GM23338 (cell line): ENCODE results near the gene HOXB3. TPM values are rescaled to one million over a fixed set of nuclear protein-coding genes. Genes with fewer than 3 reads are reported as not detected.

Experiments used
- ATAC-seq: fragments of 200-7000 bp; cut with Tn5 transposase; 3 replicates; pipeline ENCODE4 v1.9.1; 2020
- DNase-seq: peaks from one replicate; pipeline ENCODE4 v3.0.0-alpha.2; 2015; ENCODE audit warnings: low spot score
- H2AFZ ChIP-seq: fragments of 200-600 bp; sonication (generic); 2 replicates; pipeline ENCODE4 v1.8.0; 2016; ENCODE audit warnings: antibody characterized with exemption, mild to moderate bottlenecking, moderate library complexity
- H3F3A ChIP-seq: fragments of 200-600 bp; sonication (generic); replicated peaks from 2 replicates; pipeline ENCODE4 v1.8.0; 2017; ENCODE audit warnings: antibody characterized with exemption, mixed run types, low read depth
- H3K27ac ChIP-seq: fragments of 200-600 bp; sonication (generic); 2 replicates; pipeline ENCODE4 v1.6.1; 2016; ENCODE audit warnings: low read depth
- H3K27me3 ChIP-seq: fragments of 200-600 bp; sonication (generic); 2 replicates; pipeline ENCODE4 v1.8.0; 2016; ENCODE audit warnings: mild to moderate bottlenecking, mixed run types, moderate library complexity; ENCODE audit not compliant: insufficient read depth
- H3K36me3 ChIP-seq: fragments of 200-600 bp; sonication (generic); 2 replicates; pipeline ENCODE4 v1.8.0; 2016; ENCODE audit warnings: mild to moderate bottlenecking; ENCODE audit not compliant: insufficient read depth
- H3K4me1 ChIP-seq: fragments of 200-600 bp; sonication (generic); 2 replicates; pipeline ENCODE4 v1.8.0; 2016; ENCODE audit warnings: mild to moderate bottlenecking, moderate library complexity; ENCODE audit not compliant: insufficient read depth
- H3K4me2 ChIP-seq: fragments of 200-600 bp; sonication (generic); 2 replicates; pipeline ENCODE4 v1.7.1; 2017; ENCODE audit warnings: mixed run types
- H3K4me3 ChIP-seq: fragments of 200-600 bp; sonication (generic); 2 replicates; pipeline ENCODE4 v1.6.1; 2016; ENCODE audit warnings: mixed run types
- H3K79me2 ChIP-seq: fragments of 200-600 bp; sonication (generic); replicated peaks from 2 replicates; pipeline ENCODE4 v1.8.0; 2017; ENCODE audit warnings: mild to moderate bottlenecking; ENCODE audit not compliant: insufficient read depth
- H3K9me2 ChIP-seq: fragments of 200-600 bp; sonication (generic); 2 replicates; pipeline ENCODE4 v1.8.0; 2017; ENCODE audit not compliant: insufficient read depth
- H4K20me1 ChIP-seq: fragments of 200-600 bp; sonication (generic); replicated peaks from 2 replicates; pipeline ENCODE4 v1.8.0; 2017; ENCODE audit warnings: mild to moderate bottlenecking; ENCODE audit not compliant: insufficient read depth
- H3K27ac Mint-ChIP-seq: 2 replicates; pipeline ENCODE4 v1.8.0; 2020; ENCODE audit warnings: inconsistent platforms, mild to moderate bottlenecking, moderate library complexity, mixed read lengths
- H3K27me3 Mint-ChIP-seq: 3 replicates; pipeline ENCODE4 v1.8.0; 2022; ENCODE audit warnings: low read depth, mild to moderate bottlenecking, moderate library complexity, mixed read lengths, inconsistent platforms; ENCODE audit not compliant: insufficient read depth, poor library complexity
- H3K36me3 Mint-ChIP-seq: 3 replicates; pipeline ENCODE4 v1.8.0; 2021; ENCODE audit warnings: low read depth, mild to moderate bottlenecking, inconsistent platforms, moderate library complexity, mixed read lengths
- H3K4me1 Mint-ChIP-seq: 3 replicates; pipeline ENCODE4 v1.8.0; 2020; ENCODE audit warnings: mild to moderate bottlenecking, inconsistent platforms, mixed read lengths
- H3K4me3 Mint-ChIP-seq: 3 replicates; pipeline ENCODE4 v1.8.0; 2021; ENCODE audit warnings: moderate library complexity, mild to moderate bottlenecking, inconsistent platforms, mixed read lengths
- H3K9me3 Mint-ChIP-seq: 3 replicates; pipeline ENCODE4 v1.8.0; 2020; ENCODE audit warnings: moderate library complexity, mild to moderate bottlenecking, inconsistent platforms, mixed read lengths
- CREB1 ChIP-seq: fragments of 250-450 bp; sonication (Bioruptor Pico); IDR thresholded peaks from 2 replicates; pipeline ENCODE4 v1.5.0; 2020; ENCODE audit warnings: low read depth, mild to moderate bottlenecking, moderate library complexity
- EZH2 ChIP-seq: fragments of 200-600 bp; sonication (generic); IDR thresholded peaks from one replicate; pipeline ENCODE4 v1.8.0; 2017; ENCODE audit warnings: antibody characterized with exemption, mild to moderate bottlenecking, low read depth; ENCODE audit not compliant: unreplicated experiment
- NANOG ChIP-seq: IDR thresholded peaks from 2 replicates; pipeline ENCODE4 v1.6.1; 2016; ENCODE audit warnings: antibody characterized with exemption, borderline replicate concordance
- STAT1 ChIP-seq: IDR thresholded peaks from one replicate; pipeline ENCODE4 v1.6.1; 2016; ENCODE audit warnings: antibody characterized with exemption; ENCODE audit not compliant: unreplicated experiment
- ZNF114 ChIP-seq: fragments of 250-450 bp; sonication (Bioruptor Pico); IDR thresholded peaks from 2 replicates; pipeline ENCODE4 v1.5.0; 2020; ENCODE audit warnings: mild to moderate bottlenecking, moderate library complexity
- ZNF331 ChIP-seq: fragments of 250-450 bp; sonication (Bioruptor Pico); IDR thresholded peaks from 2 replicates; pipeline ENCODE4 v1.5.0; 2020; ENCODE audit warnings: low read depth, mild to moderate bottlenecking, moderate library complexity
- polyA plus RNA-seq: library from polyadenylated mRNA; unstranded; fragments of >200 nt; fragmentation: Nextera tagmentation; extraction: Ambion mirVana; gene quantifications from 2 replicates; pipeline ENCODE4 v1.2.1, GENCODE V29; 2016
- total RNA-seq: library from RNA; depleted of rRNA; stranded (reverse); fragments of >200 nt; shearing (Covaris generic); gene quantifications from 2 replicates; pipeline ENCODE4 v1.2.3, GENCODE V29; 2014
- TF ChIP-seq, protein P1 (sequence below): IDR thresholded peaks from one replicate; pipeline ENCODE4 v1.6.1; 2018; ENCODE audit warnings: antibody characterized with exemption; ENCODE audit not compliant: unreplicated experiment
- TF ChIP-seq, protein P2 (sequence below): fragments of 250-450 bp; sonication (Bioruptor Pico); IDR thresholded peaks from 2 replicates; pipeline ENCODE4 v1.5.0; 2020; ENCODE audit warnings: mild to moderate bottlenecking, moderate library complexity
- TF ChIP-seq, protein P3 (sequence below), 2 experiments: fragments of 200-600 bp in 1 of 2; sonication (generic) in 1 of 2; conservative IDR thresholded peaks; 2 replicates each; pipeline versions ENCODE4 v1.5.1 to v1.6.1; 2016 to 2017; ENCODE audit warnings: antibody characterized with exemption in 2 of 2, low read depth in 2 of 2, mild to moderate bottlenecking in 2 of 2, moderate library complexity in 1 of 2
- TF ChIP-seq, protein P4 (sequence below): IDR thresholded peaks from 2 replicates; pipeline ENCODE4 v1.6.1; 2016; ENCODE audit warnings: antibody characterized with exemption

HOXB3 gene
- total and polyA plus RNA-seq, 2 experiments from 2014 or later = 0.17 TPM; not detected in 1

DNA sequence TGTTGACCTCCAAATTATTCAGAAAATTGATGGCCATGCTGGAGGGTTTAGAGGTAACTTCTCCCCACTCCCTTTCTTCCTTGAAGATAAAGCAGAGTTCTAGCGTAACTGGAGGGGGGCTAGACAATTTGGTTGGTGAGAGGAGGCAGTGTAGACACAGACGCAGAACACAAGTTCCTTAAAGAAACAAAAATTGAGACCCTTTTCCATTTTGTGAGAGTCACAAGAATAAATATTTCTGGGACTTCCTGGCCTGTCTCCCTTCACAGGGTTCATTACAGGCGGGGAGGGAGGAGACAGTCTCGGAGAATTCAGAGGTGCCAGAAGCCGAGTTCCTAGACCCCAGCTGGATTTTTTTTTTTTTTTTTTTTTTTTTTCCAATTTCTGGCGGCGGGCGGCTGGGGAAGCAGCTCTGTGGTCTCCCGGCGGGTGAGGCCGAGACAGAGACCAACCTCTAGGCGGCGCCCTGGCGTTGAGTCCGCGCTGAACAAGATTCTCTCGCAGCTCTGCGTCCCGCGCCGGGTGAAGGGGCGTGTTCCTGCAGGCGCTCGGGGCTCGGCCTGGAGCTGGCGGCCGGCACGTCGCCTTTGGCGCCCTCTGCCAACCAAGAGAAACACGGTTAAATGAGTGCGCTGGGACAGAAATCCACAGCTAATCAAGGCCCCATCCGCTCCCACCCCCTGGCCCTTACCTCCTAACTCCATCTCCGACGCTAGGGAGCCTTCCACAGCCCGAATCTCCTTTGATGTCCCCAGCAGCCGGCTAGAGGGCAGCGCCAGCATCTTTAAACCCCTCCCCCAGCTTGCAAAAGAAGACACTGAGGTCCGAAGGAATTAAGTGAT, 46.4 kb upstream of the HOXB3 start:
- H3K4me1 Mint-ChIP-seq = peaks cover 13% of the 10 kb centered on the region
- Histone ChIP-seq H3K4me2 (peak overlapping the region; percentile 55), H3K79me2 (no peaks in the 10 kb centered on the region), H3F3A (peaks cover 47% of the 10 kb centered on the region), H3K27ac (no peak overlapping the region), H3K27me3 (peaks cover 100% of the 10 kb centered on the region), H4K20me1 (peaks cover 76% of the 10 kb centered on the region), H3K36me3 (no peaks in the 10 kb centered on the region), H3K9me2 (no peaks in the 10 kb centered on the region), H3K4me1 (peaks cover 26% of the 10 kb centered on the region), H3K4me3 (no peak overlapping the region), H2AFZ (no peak overlapping the region)
- no peaks in the 10 kb centered on the region for H3K36me3 Mint-ChIP-seq
- peak; percentile 98 for DNase-seq
- TF ChIP-seq CREB1 (CRISPR knock-in tag) (no peak), ZNF114 (no peak), ZNF331 (CRISPR knock-in tag) (no peak), NANOG (no peak), EZH2 (peak; percentile 82), STAT1 (no peak)
- TF ChIP-seq, protein P1, sequence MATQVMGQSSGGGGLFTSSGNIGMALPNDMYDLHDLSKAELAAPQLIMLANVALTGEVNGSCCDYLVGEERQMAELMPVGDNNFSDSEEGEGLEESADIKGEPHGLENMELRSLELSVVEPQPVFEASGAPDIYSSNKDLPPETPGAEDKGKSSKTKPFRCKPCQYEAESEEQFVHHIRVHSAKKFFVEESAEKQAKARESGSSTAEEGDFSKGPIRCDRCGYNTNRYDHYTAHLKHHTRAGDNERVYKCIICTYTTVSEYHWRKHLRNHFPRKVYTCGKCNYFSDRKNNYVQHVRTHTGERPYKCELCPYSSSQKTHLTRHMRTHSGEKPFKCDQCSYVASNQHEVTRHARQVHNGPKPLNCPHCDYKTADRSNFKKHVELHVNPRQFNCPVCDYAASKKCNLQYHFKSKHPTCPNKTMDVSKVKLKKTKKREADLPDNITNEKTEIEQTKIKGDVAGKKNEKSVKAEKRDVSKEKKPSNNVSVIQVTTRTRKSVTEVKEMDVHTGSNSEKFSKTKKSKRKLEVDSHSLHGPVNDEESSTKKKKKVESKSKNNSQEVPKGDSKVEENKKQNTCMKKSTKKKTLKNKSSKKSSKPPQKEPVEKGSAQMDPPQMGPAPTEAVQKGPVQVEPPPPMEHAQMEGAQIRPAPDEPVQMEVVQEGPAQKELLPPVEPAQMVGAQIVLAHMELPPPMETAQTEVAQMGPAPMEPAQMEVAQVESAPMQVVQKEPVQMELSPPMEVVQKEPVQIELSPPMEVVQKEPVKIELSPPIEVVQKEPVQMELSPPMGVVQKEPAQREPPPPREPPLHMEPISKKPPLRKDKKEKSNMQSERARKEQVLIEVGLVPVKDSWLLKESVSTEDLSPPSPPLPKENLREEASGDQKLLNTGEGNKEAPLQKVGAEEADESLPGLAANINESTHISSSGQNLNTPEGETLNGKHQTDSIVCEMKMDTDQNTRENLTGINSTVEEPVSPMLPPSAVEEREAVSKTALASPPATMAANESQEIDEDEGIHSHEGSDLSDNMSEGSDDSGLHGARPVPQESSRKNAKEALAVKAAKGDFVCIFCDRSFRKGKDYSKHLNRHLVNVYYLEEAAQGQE = no peak
- TF ChIP-seq, protein P2, sequence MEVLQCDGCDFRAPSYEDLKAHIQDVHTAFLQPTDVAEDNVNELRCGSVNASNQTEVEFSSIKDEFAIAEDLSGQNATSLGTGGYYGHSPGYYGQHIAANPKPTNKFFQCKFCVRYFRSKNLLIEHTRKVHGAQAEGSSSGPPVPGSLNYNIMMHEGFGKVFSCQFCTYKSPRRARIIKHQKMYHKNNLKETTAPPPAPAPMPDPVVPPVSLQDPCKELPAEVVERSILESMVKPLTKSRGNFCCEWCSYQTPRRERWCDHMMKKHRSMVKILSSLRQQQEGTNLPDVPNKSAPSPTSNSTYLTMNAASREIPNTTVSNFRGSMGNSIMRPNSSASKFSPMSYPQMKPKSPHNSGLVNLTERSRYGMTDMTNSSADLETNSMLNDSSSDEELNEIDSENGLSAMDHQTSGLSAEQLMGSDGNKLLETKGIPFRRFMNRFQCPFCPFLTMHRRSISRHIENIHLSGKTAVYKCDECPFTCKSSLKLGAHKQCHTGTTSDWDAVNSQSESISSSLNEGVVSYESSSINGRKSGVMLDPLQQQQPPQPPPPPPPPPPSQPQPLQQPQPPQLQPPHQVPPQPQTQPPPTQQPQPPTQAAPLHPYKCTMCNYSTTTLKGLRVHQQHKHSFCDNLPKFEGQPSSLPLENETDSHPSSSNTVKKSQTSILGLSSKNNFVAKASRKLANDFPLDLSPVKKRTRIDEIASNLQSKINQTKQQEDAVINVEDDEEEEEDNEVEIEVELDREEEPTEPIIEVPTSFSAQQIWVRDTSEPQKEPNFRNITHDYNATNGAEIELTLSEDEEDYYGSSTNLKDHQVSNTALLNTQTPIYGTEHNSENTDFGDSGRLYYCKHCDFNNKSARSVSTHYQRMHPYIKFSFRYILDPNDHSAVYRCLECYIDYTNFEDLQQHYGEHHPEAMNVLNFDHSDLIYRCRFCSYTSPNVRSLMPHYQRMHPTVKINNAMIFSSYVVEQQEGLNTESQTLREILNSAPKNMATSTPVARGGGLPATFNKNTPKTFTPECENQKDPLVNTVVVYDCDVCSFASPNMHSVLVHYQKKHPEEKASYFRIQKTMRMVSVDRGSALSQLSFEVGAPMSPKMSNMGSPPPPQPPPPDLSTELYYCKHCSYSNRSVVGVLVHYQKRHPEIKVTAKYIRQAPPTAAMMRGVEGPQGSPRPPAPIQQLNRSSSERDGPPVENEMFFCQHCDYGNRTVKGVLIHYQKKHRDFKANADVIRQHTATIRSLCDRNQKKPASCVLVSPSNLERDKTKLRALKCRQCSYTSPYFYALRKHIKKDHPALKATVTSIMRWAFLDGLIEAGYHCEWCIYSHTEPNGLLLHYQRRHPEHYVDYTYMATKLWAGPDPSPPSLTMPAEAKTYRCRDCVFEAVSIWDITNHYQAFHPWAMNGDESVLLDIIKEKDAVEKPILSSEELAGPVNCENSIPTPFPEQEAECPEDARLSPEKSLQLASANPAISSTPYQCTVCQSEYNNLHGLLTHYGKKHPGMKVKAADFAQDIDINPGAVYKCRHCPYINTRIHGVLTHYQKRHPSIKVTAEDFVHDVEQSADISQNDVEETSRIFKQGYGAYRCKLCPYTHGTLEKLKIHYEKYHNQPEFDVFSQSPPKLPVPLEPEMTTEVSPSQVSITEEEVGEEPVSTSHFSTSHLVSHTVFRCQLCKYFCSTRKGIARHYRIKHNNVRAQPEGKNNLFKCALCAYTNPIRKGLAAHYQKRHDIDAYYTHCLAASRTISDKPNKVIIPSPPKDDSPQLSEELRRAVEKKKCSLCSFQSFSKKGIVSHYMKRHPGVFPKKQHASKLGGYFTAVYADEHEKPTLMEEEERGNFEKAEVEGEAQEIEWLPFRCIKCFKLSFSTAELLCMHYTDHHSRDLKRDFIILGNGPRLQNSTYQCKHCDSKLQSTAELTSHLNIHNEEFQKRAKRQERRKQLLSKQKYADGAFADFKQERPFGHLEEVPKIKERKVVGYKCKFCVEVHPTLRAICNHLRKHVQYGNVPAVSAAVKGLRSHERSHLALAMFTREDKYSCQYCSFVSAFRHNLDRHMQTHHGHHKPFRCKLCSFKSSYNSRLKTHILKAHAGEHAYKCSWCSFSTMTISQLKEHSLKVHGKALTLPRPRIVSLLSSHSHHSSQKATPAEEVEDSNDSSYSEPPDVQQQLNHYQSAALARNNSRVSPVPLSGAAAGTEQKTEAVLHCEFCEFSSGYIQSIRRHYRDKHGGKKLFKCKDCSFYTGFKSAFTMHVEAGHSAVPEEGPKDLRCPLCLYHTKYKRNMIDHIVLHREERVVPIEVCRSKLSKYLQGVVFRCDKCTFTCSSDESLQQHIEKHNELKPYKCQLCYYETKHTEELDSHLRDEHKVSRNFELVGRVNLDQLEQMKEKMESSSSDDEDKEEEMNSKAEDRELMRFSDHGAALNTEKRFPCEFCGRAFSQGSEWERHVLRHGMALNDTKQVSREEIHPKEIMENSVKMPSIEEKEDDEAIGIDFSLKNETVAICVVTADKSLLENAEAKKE (CRISPR knock-in tag) = no peak
- TF ChIP-seq, protein P3, sequence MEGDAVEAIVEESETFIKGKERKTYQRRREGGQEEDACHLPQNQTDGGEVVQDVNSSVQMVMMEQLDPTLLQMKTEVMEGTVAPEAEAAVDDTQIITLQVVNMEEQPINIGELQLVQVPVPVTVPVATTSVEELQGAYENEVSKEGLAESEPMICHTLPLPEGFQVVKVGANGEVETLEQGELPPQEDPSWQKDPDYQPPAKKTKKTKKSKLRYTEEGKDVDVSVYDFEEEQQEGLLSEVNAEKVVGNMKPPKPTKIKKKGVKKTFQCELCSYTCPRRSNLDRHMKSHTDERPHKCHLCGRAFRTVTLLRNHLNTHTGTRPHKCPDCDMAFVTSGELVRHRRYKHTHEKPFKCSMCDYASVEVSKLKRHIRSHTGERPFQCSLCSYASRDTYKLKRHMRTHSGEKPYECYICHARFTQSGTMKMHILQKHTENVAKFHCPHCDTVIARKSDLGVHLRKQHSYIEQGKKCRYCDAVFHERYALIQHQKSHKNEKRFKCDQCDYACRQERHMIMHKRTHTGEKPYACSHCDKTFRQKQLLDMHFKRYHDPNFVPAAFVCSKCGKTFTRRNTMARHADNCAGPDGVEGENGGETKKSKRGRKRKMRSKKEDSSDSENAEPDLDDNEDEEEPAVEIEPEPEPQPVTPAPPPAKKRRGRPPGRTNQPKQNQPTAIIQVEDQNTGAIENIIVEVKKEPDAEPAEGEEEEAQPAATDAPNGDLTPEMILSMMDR (conservative IDR thresholded peaks at IDR 0.05; ENCODE audit: low read depth in 2 of 2) = peak; percentile 62 to 77
- TF ChIP-seq, protein P4, sequence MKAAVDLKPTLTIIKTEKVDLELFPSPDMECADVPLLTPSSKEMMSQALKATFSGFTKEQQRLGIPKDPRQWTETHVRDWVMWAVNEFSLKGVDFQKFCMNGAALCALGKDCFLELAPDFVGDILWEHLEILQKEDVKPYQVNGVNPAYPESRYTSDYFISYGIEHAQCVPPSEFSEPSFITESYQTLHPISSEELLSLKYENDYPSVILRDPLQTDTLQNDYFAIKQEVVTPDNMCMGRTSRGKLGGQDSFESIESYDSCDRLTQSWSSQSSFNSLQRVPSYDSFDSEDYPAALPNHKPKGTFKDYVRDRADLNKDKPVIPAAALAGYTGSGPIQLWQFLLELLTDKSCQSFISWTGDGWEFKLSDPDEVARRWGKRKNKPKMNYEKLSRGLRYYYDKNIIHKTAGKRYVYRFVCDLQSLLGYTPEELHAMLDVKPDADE = no peak
- ATAC-seq = peak; percentile 78
- peaks cover 100% of the 10 kb centered on the region for H3K27me3 Mint-ChIP-seq
- peaks cover 3% of the 10 kb centered on the region for H3K9me3 Mint-ChIP-seq
- no peak overlapping the region for H3K27ac Mint-ChIP-seq
- H3K4me3 Mint-ChIP-seq = peak overlapping the region; percentile 23; the same call in 1 of the 3 replicates
